ENCODE results near the gene CPNE5.

CPNE5 gene

DNA sequence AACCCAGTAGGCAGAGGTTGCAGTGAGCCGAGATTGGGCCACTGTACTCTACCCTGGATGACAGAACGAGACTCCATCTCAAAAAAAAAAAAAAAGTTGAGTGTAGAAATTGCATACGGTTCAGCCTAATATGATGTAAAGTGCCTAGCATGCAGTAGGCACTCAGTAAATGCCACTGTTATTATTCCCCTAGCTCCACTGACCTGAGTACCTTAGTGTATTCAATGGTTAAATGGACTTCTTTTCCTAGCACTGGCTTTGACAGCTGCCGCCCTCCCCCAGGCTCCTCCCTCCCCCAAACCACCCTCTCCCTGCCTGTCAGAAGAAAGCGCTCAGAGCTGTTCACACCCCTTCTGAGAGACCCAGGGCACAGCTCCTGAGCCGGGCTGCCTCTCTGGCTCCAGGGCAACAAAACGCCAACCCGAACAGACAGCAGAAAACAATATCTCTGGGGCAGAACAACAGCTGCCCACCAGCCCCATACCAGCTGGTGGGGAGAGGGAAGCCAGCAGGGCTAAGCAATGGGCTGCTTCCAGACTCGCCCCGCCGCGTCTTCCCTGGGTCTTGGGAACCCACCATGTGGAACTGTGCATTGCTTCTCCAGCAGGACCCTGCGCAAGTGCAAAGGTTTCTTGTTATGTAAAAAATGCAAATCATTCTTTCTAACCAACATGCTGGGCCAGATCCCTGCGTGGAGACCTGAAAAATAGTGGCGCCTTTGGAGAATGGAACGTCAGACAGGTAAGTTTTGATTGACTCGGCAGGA, 4.5 kb downstream of the CPNE5 start:
- Histone ChIP-seq H3K4me3 (no peak overlapping the region), H3K27ac (no peak overlapping the region)
- TF ChIP-seq, protein P1, sequence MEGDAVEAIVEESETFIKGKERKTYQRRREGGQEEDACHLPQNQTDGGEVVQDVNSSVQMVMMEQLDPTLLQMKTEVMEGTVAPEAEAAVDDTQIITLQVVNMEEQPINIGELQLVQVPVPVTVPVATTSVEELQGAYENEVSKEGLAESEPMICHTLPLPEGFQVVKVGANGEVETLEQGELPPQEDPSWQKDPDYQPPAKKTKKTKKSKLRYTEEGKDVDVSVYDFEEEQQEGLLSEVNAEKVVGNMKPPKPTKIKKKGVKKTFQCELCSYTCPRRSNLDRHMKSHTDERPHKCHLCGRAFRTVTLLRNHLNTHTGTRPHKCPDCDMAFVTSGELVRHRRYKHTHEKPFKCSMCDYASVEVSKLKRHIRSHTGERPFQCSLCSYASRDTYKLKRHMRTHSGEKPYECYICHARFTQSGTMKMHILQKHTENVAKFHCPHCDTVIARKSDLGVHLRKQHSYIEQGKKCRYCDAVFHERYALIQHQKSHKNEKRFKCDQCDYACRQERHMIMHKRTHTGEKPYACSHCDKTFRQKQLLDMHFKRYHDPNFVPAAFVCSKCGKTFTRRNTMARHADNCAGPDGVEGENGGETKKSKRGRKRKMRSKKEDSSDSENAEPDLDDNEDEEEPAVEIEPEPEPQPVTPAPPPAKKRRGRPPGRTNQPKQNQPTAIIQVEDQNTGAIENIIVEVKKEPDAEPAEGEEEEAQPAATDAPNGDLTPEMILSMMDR (IDR thresholded peaks at IDR 0.05): no peak
- DNase-seq (ENCODE audit: low spot score): no peak

DNA sequence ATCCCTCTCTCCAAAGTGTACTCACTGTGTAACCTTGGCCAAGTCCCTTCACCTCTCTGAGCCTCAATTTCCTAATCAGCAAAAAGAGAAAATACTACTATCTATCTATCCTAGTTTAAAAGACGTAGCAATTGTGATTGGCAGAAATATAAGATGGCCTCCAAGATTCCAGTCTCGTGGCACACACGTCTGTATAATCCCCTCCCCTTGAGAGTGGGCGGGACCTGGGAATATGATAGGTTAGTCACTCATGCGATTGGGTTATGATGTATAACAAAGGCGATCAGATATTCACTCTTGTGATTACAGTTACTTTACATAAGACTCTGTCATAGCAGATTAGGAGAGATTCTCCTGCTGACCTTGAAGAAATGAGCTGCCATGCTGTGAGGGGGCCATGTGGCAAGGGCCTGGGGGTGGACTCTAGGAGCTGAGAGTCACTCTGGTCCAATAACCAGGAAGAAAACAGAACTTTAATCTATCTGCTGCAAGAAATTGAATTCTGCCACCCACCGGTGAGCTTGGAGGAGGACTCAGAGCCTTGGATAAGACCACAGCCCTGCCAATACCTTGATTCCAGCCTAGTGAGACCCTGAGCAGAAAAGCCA, 6.0 kb downstream of the CPNE5 start:
- H3K4me3 ChIP-seq: no peak overlapping the region
- DNase-seq (ENCODE audit: low spot score): no peak
- no peak overlapping the region for H3K27ac ChIP-seq
- TF ChIP-seq, protein P1 (IDR thresholded peaks at IDR 0.05): no peak

DNA sequence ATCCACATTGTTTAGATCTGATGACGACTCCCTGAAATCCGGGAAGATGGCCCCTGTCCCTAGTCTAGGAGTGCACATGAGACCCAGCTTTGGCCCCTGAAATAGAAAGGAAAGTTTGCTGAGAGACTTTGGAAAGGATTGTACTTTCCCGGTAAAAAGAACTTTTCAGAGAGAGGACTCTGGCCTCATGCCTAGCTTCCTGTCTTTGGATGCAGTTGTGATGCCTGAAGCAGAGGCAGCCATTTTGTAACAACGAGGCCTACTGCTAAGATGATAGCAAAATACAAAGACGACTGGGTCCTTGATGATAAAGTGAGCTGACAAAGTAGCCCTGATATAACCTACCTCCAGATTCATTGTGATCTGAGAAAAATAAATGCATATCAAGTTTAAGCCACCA, 6.9 kb downstream of the CPNE5 start:
- DNase-seq (ENCODE audit: low spot score): no peak
- Histone ChIP-seq H3K27ac (no peak overlapping the region), H3K4me3 (no peak overlapping the region)
- TF ChIP-seq, protein P1 (IDR thresholded peaks at IDR 0.05): no peak

DNA sequence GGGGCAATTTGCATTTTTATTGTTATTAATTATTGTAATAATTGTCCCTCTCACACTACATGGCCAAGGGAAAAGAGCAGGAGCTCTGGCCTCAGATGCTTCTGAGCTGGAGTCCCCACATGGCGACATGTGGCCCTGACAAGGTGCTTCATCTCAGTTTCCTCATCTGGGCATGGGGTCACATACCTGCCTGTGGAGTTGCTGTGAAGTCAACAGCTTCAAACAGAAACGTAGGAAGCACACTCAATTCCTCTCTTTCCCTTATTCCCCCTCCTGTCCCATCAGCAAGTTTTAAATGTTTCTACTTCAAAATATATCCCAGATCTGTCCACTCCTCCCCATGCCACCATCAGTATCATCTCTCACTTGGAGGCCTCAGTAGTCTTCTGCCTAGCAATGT, 8.7 kb downstream of the CPNE5 start:
- Histone ChIP-seq H3K27ac (no peak overlapping the region), H3K4me3 (no peak overlapping the region)
- DNase-seq (ENCODE audit: low spot score): no peak
- TF ChIP-seq, protein P1 (IDR thresholded peaks at IDR 0.05): no peak

DNA sequence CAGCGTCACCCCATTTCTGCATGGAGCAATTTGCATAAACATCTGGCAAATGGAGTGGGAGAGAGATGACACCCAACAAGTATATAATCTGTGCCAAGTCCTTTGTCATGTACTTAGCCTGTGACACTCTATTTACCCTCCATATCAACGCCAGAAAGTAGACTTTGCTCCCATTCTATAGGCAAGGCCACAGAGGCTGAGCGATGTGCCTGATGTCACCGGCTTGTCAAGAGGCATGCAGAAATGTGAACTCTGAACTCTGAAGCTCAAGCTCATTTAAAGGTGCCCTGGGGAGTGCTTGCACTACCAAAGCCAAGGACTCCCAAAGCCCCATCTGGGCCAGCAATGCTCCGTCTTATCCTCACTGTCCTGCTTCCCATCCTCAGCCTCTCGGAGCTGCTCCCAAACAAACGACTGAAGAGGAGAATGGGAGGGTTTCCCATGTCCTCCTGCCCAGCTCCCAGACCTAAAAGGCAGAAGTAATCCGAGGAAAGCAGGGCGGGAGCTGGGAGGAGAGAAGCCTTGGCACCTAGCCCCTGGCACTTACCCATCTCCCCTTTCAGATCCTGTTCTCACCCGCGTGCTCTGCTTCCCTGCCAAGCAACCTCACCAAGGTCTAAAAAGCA, 9.2 kb downstream of the CPNE5 start:
- no peak for DNase-seq (ENCODE audit: low spot score)
- peak overlapping the region; percentile 19 for H3K4me3 ChIP-seq
- no peak overlapping the region for H3K27ac ChIP-seq
- TF ChIP-seq, protein P1 (IDR thresholded peaks at IDR 0.05): no peak

DNA sequence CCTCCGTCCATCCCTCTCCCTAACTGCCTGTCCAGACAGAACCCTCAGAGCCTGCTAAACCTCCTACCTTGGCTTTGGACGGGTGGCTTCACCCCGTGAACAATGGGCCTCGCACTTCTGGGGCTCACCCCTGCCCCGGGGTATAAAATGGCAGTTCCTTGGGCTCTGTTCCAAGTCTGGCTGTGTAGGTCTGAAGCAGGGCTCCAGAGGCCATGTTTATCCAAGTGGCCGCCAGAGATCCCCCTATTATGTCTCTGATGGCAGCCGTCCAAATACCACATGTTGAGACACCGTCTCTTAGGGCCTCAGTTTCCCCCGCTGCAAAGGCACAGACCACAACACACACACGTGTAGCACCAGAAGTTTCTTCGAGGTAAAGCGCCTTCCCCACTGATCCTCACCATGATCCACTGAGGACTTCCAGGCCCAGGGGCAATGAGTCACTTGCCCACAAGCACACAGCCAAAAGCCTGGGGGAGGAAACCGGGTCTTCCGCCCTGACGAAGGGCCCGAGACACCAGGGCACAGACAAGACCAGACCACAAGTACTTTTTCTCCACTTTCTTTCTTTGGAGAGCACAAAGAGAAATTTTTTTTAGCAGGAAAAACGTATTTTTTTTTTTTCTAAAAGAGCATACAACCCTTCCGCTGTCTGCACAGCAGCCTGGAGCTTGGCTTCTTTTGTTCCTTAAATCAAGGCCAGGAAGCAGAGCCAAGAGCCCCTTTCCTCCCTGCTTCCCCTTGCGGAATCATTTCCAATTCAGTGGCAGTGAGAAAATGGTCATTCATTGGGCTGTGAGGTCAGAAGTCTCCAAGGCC, 11.8 kb downstream of the CPNE5 start:
- Histone ChIP-seq H3K4me3 (no peak overlapping the region), H3K27ac (peak overlapping the region in 1 of 2 donors; percentile 75)
- TF ChIP-seq, protein P1 (IDR thresholded peaks at IDR 0.05): no peak
- no peak for DNase-seq (ENCODE audit: low spot score)
